H1 (cell line): ENCODE data around the gene GRIK4. TPM values are rescaled to one million over a fixed set of nuclear protein-coding genes. Genes with fewer than 3 reads are reported as not detected.

ENCODE experiments used
- CHD7 ChIP-seq: fragments of 300-600 bp; sonication (generic); IDR thresholded peaks from 2 replicates; pipeline ENCODE4 v1.7.1; 2012; ENCODE audit warnings: low read length, moderate library complexity, mild to moderate bottlenecking, inconsistent platforms; ENCODE audit not compliant: insufficient replicate concordance
- MAFK ChIP-seq: IDR thresholded peaks from 2 replicates; pipeline ENCODE4 v1.6.1; 2012; ENCODE audit warnings: low read depth, mild to moderate bottlenecking, improper control_type of control experiment, low read length
- polyA plus RNA-seq, 7 experiments: library from polyadenylated mRNA; depleted of rRNA in 3 of 7; stranded (reverse) in 5 of 7; unstranded in 2 of 7; fragments of >200 nt in 5 of 7; fragments of 200-250 nt in 2 of 7; gene quantifications; 1 replicate in 5 of 7; 2 replicates in 1 of 7; 4 replicates in 1 of 7; pipeline versions ENCODE4 v1.2.1 to v1.2.3, GENCODE V29; 2011 to 2013; ENCODE audit warnings: missing spikeins in 2 of 7, mixed read lengths in 2 of 7
- total RNA-seq: library from RNA; stranded (reverse); fragmentation: NEBNext Ultra II Directional; extraction: Animal tissue kit (Norgen Biotek cat#: 25700); gene quantifications from 2 replicates; pipeline ENCODE4 v1.2.1, GENCODE V29; 2021
- TF ChIP-seq, protein P1 (sequence below): IDR thresholded peaks from 2 replicates; pipeline ENCODE4 v1.6.1; 2012; ENCODE audit warnings: inconsistent platforms

Gene GRIK4
- total and polyA plus RNA-seq, 2 of the 8 experiments (the other 6 are each of a cell fraction or from before 2014, with no cell fraction given), result 1.2 to 2.9 TPM

DNA sequence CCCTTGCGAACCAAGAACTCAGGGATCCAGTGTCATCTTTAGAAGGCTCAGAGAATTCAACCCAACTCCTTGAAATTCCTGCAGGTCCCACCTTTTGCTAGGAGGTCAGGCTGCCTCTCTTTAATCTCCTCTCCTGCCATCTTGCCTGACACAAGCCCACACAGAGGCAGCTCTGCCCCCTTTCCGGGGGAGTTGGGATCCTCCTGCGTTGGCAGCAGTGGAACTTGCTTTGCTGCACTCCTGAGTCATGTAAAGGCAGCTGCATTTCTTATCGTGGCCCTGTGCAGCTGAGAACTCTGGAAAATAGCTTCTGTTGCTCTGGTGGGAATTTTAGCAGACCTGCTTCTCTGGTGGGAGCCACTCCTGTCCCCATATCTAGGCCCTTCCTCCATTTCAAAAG lies 370.0 kb downstream of the GRIK4 start (continued):
- no peak for TF ChIP-seq CHD7
- TF ChIP-seq MAFK, result no peak
- TF ChIP-seq, protein P1, sequence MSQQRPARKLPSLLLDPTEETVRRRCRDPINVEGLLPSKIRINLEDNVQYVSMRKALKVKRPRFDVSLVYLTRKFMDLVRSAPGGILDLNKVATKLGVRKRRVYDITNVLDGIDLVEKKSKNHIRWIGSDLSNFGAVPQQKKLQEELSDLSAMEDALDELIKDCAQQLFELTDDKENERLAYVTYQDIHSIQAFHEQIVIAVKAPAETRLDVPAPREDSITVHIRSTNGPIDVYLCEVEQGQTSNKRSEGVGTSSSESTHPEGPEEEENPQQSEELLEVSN, result no peak
- TF ChIP-seq, all 59 proteins: peak for 0
